Kidney (tissue), 14 donors: Measurements from ENCODE around the gene SERPINB6. TPM values are rescaled to one million over a fixed set of nuclear protein-coding genes. Genes with fewer than 3 reads are reported as not detected.

Experiments
- DNase-seq, 5 donors: peaks; one replicate each; pipeline ENCODE4 v3.0.0-alpha.2; 2013 to 2020
- FAIRE-seq: peaks from 2 replicates; lab custom pipeline; 2012; peaks lifted over from hg19 to GRCh38; lab: Jason Lieb, UNC
- H3K27ac ChIP-seq, 2 donors: one replicate each; pipeline ENCODE4 v1.7.0; 2013; ENCODE audit warnings: low read depth in 2 of 2, low read length in 2 of 2, inconsistent platforms in 1 of 2
- H3K27me3 ChIP-seq: one replicate; pipeline ENCODE4 v1.7.1; 2013; ENCODE audit warnings: low read length, inconsistent platforms; ENCODE audit not compliant: control insufficient read depth, insufficient read depth
- H3K36me3 ChIP-seq, 3 donors: one replicate each; pipeline versions ENCODE4 v1.7.0 to v1.7.1; 2013; ENCODE audit warnings: low read length in 3 of 3, control low read depth in 1 of 3, inconsistent platforms in 1 of 3; ENCODE audit not compliant: insufficient read depth in 3 of 3, control insufficient read depth in 2 of 3
- H3K4me1 ChIP-seq, 3 donors: one replicate each; pipeline versions ENCODE4 v1.7.0 to v1.7.1; 2013; ENCODE audit warnings: low read length in 3 of 3, inconsistent platforms in 1 of 3, low read depth in 1 of 3; ENCODE audit not compliant: control insufficient read depth in 2 of 3, insufficient read depth in 2 of 3
- H3K4me3 ChIP-seq, 3 donors: one replicate each; pipeline versions ENCODE4 v1.7.0 to v1.8.1; 2013; ENCODE audit warnings: low read length in 3 of 3, control low read depth in 1 of 3, inconsistent platforms in 1 of 3
- H3K9ac ChIP-seq, 3 donors: one replicate each; pipeline versions ENCODE4 v1.7.0 to v1.7.1; 2013; ENCODE audit warnings: low read length in 3 of 3, control low read depth in 1 of 3, inconsistent platforms in 1 of 3
- H3K9me3 ChIP-seq, 3 donors: one replicate each; pipeline versions ENCODE4 v1.7.0 to v1.7.1; 2013; ENCODE audit warnings: low read length in 3 of 3, control low read depth in 1 of 3, inconsistent platforms in 1 of 3; ENCODE audit not compliant: control insufficient read depth in 2 of 3, insufficient read depth in 1 of 3
- CTCF ChIP-seq: IDR thresholded peaks from 3 replicates; pipeline ENCODE4 v1.5.1; 2012; ENCODE audit warnings: mild to moderate bottlenecking, moderate library complexity, borderline replicate concordance; ENCODE audit not compliant: insufficient read depth; ENCODE audit errors: extremely low read depth
- intact Hi-C: fragments of 100-400 bp; cut with DNase I; formaldehyde crosslinking; loops from one replicate; pipeline ENCODE4 v1.11.1; 2022
- polyA plus RNA-seq: library from polyadenylated mRNA; stranded (reverse); fragments of 350-450 nt; fragmentation: Illumina TruSeq; extraction: RNeasy Lipid Tissue Mini Kit (QIAGEN cat#74804); gene quantifications from one replicate; pipeline ENCODE4 v1.2.3, GENCODE V29; 2014; ENCODE audit warnings: low read depth, low replicate concordance; ENCODE audit not compliant: insufficient read depth
- total RNA-seq: library from RNA; stranded (reverse); fragmentation: NEBNext Ultra II Directional; extraction: Animal tissue kit (Norgen Biotek cat#: 25700); gene quantifications from one replicate; pipeline ENCODE4 v1.2.1, GENCODE V29; 2021
- donor health status: control.
- donor health status: control.
- donor health status: control.
- donor health status: control.
- donor health status: control.
- donor health status: DM: yes; HTN: yes; CAD: no.
- donor health status: Normal renal cell carcinoma (clear cell type).

The SERPINB6 gene
- total and polyA plus RNA-seq, 2 donors from 2014 or later: 136 to 212 TPM

- no peak overlapping the region for H3K27ac ChIP-seq
- TF ChIP-seq CTCF: no peak
- FAIRE-seq (no peak), DNase-seq (peak in 1 of 5 donors; percentile 48)
- H3K9me3 ChIP-seq: no peaks in the 10 kb centered on the region
- no peaks in the 10 kb centered on the region for H3K27me3 ChIP-seq
- peaks cover 4 to 78% (median 39%) of the 10 kb centered on the region in 3 donors for H3K36me3 ChIP-seq
- no peaks in the 10 kb centered on the region for H3K4me1 ChIP-seq
- intact Hi-C loops: no loop called here
- H3K9ac ChIP-seq: no peak overlapping the region
- no peak overlapping the region for H3K4me3 ChIP-seq
Measured at GRCh38 chr6:3015144-3015543, 43.8 kb upstream of the SERPINB6 start.

- TF ChIP-seq CTCF: no peak
- Histone ChIP-seq H3K27ac (no peak overlapping the region), H3K9ac (no peak overlapping the region), H3K9me3 (no peaks in the 10 kb centered on the region), H3K4me1 (no peaks in the 10 kb centered on the region), H3K36me3 (peaks cover 4 to 78% (median 37%) of the 10 kb centered on the region in 3 donors), H3K4me3 (no peak overlapping the region), H3K27me3 (no peaks in the 10 kb centered on the region)
- FAIRE-seq: no peak
- no peak for DNase-seq
- intact Hi-C loops: no loop called here
Measured at GRCh38 chr6:3014675-3015066, 43.3 kb upstream of the SERPINB6 start.

- Histone ChIP-seq H3K9me3 (no peaks in the 10 kb centered on the region), H3K4me1 (no peaks in the 10 kb centered on the region), H3K9ac (no peak overlapping the region), H3K4me3 (no peak overlapping the region), H3K36me3 (peaks cover 4 to 78% (median 33%) of the 10 kb centered on the region in 3 donors), H3K27me3 (no peaks in the 10 kb centered on the region), H3K27ac (no peak overlapping the region)
- FAIRE-seq (no peak), DNase-seq (no peak)
- no peak for TF ChIP-seq CTCF
- intact Hi-C loops: no loop called here
Measured at GRCh38 chr6:3013901-3014674, 42.7 kb upstream of the SERPINB6 start.
